Amygdala (tissue), 56 donors: ENCODE data around the gene ARL4D.
A peak's percentile ranks its signal among the peaks of the same experiment; 100 is the strongest.
"Not testable (repeated sequence)": the region's sequence is repeated elsewhere in the genome, so short reads cannot be mapped to it uniquely, and the experiment has no call there.

ENCODE experiments used
- DNase-seq, 56 donors: peaks; one replicate each; lab custom pipeline; 2025; lab: John Stamatoyannopoulos, UW

Gene ARL4D

DNA sequence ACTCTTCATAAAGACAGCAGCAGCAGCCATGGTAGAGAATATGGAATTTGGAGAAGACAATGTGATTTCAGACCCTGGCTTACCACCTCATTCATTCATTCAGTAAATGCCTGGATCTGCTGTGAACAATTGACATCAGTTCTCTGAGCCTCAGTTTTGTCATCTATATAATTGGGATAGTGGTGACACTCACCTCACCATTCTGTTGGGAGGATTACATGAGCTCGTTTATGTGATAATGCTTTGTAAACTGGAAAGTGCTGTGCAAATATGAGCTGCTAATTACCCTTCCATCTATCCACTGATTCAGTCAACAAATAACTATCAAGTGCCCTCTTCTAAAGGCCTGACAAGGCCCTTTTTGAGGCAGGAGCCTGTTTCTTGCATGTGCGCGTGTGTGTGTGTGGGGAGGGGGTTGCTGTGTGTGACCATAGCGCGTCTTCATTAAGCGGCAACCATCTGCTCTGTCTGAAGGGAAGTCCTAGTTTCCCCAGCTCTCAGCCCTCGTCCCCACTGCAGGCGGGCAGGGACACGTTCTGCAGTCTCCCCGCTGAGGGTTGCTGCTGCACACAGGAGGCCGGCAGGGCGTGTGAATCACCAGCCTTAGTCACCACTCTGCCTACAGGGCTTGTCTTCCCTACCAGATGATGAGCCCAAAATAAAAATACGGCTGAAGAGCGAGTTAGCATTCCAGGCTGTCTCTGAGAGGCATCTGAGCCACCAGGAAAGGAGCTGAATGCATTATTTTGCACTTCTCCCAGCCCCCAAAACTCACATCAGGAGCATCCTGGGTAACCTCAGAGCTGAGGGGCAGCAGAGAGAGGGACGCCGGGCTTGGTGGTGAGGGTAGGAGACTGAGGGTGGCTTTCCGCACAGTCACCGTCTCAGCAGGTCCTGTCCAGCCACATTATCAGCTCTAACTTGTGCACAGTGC lies 19.9 kb downstream of the ARL4D start:
- DNase-seq: peak in 36 of 56 donors; percentile 9 to 83 (median 39)

GRCh38 chr17:43419375-43419882 lies 20.6 kb downstream of the ARL4D start:
- DNase-seq: not testable (repeated sequence)

- DNase-seq: no peak
Observed at GRCh38 chr17:43423777-43424455, 25.1 kb downstream of the ARL4D start.

DNA sequence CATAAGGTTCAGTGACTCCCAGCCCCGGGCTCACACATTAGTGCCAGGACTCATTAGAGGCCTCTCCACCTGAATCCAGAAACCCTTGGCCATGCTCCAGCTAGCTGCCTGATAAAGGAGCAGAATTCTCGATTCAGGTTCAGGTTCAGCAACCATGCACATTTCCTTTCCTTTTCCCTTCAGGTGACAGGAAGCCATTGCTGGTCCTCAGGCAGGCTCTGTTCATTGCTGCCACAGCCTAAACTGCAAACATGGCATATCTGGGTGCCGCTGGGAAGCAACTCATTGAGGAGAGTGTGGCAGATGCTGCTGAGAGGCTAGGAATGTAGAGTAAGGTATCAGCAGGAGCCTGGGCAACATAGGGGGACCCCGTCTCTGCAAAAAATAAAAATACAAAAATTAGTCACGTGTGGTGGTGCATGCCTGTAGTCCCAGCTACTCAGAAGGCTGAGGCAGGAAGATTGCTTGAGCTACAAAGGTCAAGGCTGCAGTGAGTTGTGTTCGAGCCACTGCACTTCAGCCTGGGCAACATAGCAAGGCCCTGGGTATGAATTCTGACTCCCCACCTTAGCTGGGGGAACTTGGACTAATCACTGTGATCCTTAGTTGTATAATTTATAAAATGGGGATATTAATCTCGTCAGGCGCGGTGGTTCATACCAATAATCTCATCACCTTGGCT lies 28.7 kb downstream of the ARL4D start:
- DNase-seq: no peak

- no peak for DNase-seq
Observed at GRCh38 chr17:43428524-43428923, 29.7 kb downstream of the ARL4D start.

- DNase-seq: no peak
Observed at GRCh38 chr17:43430936-43431713, 32.3 kb downstream of the ARL4D start.

- DNase-seq: peak in 1 of 56 donors; percentile 17
Observed at GRCh38 chr17:43431714-43432523, 33.1 kb downstream of the ARL4D start.

DNA sequence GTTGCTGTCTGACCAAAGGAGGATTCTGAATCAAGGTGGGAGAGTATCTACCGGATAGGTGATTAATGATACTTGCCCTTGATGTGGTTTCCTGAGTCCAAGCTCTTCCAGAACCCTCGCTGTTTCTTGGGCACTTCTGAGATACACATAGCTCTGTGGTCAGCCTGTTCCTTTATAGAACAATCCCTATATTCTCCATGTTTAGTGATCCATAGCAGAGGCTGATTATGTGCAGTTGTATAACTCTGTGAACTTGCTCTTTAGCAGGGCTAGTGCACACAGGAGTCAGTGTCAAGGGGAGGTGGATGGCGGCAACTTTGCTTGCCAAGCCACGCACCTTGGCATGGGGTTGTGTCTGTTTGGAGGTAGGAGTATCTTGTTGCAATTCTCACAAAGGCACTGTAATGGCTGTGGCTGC lies 36.1 kb downstream of the ARL4D start:
- no peak for DNase-seq

DNA sequence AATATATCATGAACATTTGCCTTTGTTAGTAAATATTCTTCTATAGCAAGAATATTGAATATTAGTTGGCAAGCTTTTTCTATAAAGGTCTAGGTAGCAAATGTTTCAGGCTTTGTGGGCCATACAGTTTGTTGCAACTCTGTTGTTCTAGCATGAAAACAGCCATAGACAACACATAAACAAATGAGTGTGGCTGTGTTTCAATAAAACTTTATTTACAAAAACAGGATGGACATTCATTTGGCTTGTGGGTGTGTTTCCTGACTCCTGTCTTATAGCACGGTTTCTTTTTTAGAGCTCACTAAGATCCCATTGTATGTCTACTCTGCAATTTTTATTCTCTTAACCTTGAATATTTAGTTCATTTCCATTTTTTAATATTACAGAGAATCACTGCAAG lies 39.0 kb downstream of the ARL4D start:
- no peak for DNase-seq

- no peak for DNase-seq
Observed at GRCh38 chr17:43438626-43439025, 39.8 kb downstream of the ARL4D start.

GRCh38 chr17:43439041-43439440 lies 40.2 kb downstream of the ARL4D start:
- peak in 1 of 56 donors; percentile 6 for DNase-seq

DNA sequence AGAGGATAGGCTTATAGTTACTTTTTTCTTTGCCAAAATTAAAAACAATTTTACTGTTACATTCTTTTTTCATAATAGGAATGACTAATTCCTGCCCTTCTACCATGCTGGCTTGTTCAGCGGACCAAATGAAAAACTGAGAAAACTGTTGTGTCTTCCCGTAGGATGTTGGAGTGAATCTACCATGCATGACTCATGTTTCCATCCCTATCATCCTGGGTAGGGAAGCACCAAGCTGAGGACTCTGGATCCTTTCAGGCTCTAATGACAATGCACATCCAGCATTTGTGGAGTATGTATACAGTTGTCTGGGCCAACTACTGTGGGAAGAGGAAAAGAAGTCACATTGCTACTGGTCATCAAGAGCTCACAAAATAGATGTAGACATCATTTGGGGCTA lies 43.9 kb downstream of the ARL4D start:
- DNase-seq: peak in 1 of 56 donors; percentile 25

GRCh38 chr17:43443381-43443780 lies 44.6 kb downstream of the ARL4D start:
- no peak for DNase-seq

- no peak for DNase-seq
Observed at GRCh38 chr17:43444223-43445008, 45.6 kb downstream of the ARL4D start.

DNA sequence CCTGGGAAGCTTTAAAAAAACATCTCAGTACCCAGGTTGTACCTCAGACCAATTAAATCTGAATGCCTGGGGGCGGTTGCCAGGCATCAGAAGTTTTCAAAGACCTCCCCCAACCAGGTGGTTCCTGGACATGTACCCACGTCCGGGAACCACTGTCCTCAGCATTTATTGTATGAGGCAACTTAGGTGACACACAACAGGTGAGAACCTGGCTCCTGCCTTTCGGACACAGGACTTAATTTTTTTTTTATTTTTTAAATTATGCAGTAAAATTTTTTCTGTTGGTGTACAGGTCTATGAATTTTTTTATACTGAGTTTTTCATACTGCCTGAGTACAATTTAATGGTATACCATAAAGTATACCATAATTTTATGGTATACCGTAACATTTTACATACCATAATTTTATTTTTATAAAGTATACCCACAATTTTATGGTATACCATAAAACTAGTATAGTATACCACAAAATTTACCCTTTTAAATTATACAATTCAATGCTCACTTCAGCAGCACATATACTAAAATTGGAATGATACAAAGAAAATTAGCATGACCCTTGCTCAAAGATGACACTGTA lies 46.3 kb downstream of the ARL4D start:
- DNase-seq: no peak

- DNase-seq: no peak
Observed at GRCh38 chr17:43446773-43447172, 48.0 kb downstream of the ARL4D start.

GRCh38 chr17:43448720-43449469 lies 50.1 kb downstream of the ARL4D start:
- DNase-seq: no peak
